IPS-18c (cell line): ENCODE data around the gene ZNF597.

Experiments
- H3K4me3 ChIP-seq: 2 replicates; pipeline ENCODE4 v1.7.0; 2013; ENCODE audit warnings: low read depth, mild to moderate bottlenecking, low read length, moderate library complexity; ENCODE audit not compliant: insufficient read depth
- H3K9me3 ChIP-seq: one replicate; pipeline ENCODE4 v1.6.1; 2013; ENCODE audit warnings: mild to moderate bottlenecking, low read length, moderate library complexity; ENCODE audit not compliant: control insufficient read depth, insufficient read depth

Gene ZNF597

DNA sequence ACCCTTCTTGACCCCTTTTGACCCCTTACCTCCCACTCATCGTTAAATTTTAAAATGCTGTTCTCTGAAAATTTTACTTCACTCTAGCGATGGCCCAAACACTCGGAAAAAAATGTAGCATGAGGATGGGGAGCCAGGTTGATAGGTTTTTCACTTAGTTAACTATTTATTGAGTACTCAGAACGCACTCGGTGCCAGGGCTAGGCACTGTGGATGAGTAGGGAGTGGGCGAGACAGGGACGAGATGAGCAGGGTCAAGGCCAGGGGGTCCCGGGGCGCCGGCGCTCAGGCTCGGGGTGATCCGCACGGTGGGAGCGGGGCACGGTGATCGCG lies 42.9 kb downstream of the ZNF597 start:
- H3K9me3 ChIP-seq = peaks cover 5% of the 10 kb centered on the region
- peak overlapping the region; percentile 93 for H3K4me3 ChIP-seq

DNA sequence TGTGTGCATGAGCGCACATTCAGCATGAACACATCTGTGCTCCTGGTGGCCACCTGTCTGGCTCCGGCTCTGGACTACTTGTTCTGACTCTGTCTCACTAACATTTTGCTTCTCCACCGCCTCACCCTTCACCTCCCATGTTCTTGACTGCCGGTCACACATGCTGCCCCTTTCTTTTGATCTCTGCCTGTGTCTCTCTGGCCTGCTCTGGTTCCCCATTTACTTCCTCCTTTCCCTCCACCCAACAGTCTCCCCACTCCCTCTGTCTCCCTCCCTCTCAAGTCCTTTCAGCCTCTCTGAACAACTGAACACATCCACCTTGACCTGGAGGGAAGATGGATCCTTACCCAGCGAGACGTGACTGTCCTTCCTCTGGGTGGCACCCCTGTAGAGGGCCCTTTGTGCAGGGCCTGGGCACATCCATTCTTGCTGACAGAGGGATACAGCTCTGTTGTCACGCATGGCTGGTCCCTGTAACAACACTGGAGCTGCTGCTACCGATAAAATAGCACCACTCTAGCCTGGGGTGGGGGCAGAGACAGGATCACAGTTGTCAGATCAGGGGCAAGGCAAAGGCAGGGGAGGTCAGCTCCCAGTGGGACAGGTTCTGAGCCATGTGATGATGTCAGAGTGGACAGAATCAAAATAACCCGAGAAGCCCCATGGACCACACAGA lies 53.5 kb downstream of the ZNF597 start:
- Histone ChIP-seq H3K4me3 (no peak overlapping the region), H3K9me3 (peaks cover 4% of the 10 kb centered on the region)

DNA sequence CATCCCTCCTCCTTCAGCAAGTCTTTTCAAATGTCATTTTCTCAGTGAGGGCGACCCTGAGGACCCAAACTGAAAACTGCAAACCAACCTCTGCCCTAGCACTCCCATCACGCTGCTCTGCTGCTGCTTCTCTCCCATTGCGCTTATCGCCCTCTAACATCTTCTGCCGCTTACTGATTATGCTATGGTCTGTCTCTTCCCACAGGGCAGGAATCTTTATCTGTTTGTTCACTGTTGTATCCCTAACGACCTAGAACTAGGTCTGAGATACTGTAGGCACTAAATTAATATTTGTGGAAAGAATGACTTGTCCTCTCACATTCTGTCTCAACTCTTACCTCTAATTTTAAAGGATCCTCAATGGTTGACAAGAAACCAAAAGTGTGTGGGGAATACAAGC lies 55.0 kb downstream of the ZNF597 start:
- H3K4me3 ChIP-seq = no peak overlapping the region
- peaks cover 19% of the 10 kb centered on the region for H3K9me3 ChIP-seq

DNA sequence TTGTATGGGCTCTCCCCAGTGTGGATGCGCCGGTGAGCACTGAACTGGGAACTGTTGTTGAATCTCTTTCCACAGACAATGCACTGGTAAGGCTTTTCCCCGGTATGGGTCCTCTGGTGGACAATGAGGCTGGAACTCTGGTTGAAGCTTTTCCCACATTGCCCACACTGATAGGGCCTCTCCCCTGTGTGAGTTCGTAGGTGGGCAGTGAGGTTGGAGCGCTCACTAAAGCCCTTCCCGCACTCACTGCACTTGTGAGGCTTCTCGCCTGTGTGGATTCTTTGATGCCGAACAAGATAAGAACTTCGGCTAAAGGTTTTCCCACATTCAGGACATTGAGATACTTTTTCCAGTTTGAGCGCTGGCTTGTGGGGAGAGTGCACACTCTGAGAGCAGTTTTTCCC lies 60.3 kb downstream of the ZNF597 start:
- Histone ChIP-seq H3K9me3 (peaks cover 37% of the 10 kb centered on the region), H3K4me3 (no peak overlapping the region)
